Stimulated activated CD4-positive, alpha-beta T cell treated with anti-CD3 and anti-CD28 coated beads, Interleukin-4, amount 100 ng/mL, for 48 hours (primary cell): ENCODE results near the gene CAV1.

Experiments used
- DNase-seq, 2 donors: peaks; one replicate each; pipeline ENCODE4 v3.0.0-alpha.2; 2020; ENCODE audit warnings: low read depth in 2 of 2

Gene CAV1

GRCh38 chr7:116557901-116558300, 33.1 kb downstream of the CAV1 start:
- DNase-seq: no peak

GRCh38 chr7:116560021-116560970, 35.5 kb downstream of the CAV1 start:
- no peak for DNase-seq

GRCh38 chr7:116561697-116562483, 37.1 kb downstream of the CAV1 start:
- no peak for DNase-seq

GRCh38 chr7:116562529-116563121, 37.8 kb downstream of the CAV1 start:
- no peak for DNase-seq

- no peak for DNase-seq
Measured at GRCh38 chr7:116565981-116566380, 41.1 kb downstream of the CAV1 start.

- DNase-seq: no peak
Measured at GRCh38 chr7:116566666-116567065, 41.8 kb downstream of the CAV1 start.

GRCh38 chr7:116569737-116570136, 44.9 kb downstream of the CAV1 start:
- DNase-seq: no peak

GRCh38 chr7:116570306-116570705, 45.5 kb downstream of the CAV1 start:
- no peak for DNase-seq

GRCh38 chr7:116571037-116571436, 46.2 kb downstream of the CAV1 start:
- DNase-seq: no peak

GRCh38 chr7:116571552-116571951, 46.7 kb downstream of the CAV1 start:
- DNase-seq: no peak

- no peak for DNase-seq
Measured at GRCh38 chr7:116572036-116572435, 47.2 kb downstream of the CAV1 start.

GRCh38 chr7:116573541-116573940, 48.7 kb downstream of the CAV1 start:
- DNase-seq: no peak

GRCh38 chr7:116574025-116574822, 49.4 kb downstream of the CAV1 start:
- DNase-seq: no peak

- no peak for DNase-seq
Measured at GRCh38 chr7:116575853-116576252, 51.0 kb downstream of the CAV1 start.

- no peak for DNase-seq
Measured at GRCh38 chr7:116576350-116577319, 51.8 kb downstream of the CAV1 start.

- DNase-seq: no peak
Measured at GRCh38 chr7:116577320-116577871, 52.6 kb downstream of the CAV1 start.

- no peak for DNase-seq
Measured at GRCh38 chr7:116578526-116578925, 53.7 kb downstream of the CAV1 start.

- no peak for DNase-seq
Measured at GRCh38 chr7:116579322-116579721, 54.5 kb downstream of the CAV1 start.

GRCh38 chr7:116579835-116580234, 55.0 kb downstream of the CAV1 start:
- DNase-seq: no peak

GRCh38 chr7:116582164-116582732, 57.4 kb downstream of the CAV1 start:
- no peak for DNase-seq
